ENCODE data around the gene SFXN3.

The SFXN3 gene

DNA sequence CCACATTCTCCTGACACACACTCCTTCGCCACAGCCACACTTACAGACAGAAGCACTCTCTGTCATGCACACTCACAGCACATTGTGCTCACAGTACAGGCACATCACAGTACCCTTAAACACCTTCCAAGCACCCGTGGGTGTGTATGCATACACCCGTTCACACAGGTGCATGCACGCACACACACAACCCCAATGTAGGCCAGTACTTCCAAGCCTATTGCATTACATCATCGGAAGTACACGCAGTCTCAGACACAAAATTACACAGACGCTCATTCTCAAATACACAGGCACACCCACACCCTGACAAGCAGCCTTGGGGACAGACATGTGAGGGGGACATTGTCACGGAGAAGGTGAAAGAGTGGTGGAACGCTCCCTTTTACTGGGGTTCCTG lies 41.9 kb downstream of the SFXN3 start:
- no peak for DNase-seq (ENCODE audit: low read depth, low spot score)

DNA sequence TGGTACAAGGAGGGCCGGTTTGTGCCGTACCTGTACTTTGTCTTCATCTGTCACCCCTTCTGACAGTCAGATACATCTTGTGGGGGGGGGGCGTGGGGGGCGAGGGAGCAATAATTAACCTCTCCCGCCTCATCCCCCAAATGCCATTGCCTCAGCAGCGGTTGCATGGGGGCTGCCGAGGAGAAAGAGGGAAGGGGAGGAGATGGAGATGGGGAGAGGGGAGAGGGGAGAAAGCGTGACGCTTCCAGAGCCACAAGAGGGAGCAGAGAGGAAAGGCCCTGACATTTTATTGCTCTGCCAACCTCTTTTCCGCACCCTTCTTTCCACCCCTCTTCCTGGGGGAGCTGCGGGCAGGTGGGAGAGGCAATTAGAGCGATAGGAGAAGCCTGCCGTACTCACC lies 42.6 kb downstream of the SFXN3 start:
- no peak for DNase-seq (ENCODE audit: low read depth, low spot score)

DNA sequence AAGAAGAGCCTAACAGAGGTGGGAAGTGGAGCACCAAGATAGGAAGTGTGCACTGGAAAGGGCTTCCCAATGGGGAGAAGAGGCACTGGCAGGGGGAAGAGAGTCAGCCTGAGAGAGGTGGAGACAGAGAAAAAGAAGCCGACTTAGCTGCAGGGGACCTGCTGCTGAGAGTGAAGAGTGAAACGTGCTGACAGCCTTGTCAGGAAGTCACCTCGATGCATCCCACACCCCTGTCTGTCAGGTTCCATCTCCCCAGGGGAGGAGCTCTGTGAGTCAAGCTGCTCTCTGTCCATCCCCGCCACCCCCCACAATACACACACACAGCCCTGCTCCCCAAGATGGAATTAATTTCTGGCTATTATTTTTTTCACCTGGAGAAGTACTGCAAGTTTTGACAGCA lies 44.7 kb downstream of the SFXN3 start:
- DNase-seq (ENCODE audit: low read depth, low spot score): no peak

DNA sequence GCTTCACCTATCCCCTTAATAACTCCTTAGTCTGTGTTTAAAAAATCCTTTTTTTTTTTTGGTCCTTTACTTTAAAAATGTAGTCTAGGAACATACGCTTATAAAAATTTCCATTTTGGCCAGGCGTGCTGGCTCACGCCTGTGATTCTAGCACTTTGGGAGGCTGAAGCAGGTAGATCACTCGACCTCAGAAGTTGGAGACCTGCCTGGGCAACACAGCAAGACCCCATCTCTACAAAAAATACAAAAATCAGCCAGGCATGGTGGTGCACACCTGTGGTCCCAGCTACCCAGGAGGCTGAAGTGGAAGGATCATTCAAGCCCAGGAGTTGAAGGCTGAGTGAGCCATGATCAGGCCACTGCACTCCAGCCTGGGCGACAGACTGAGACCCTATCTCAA lies 45.6 kb downstream of the SFXN3 start:
- DNase-seq (ENCODE audit: low read depth, low spot score): no peak

DNA sequence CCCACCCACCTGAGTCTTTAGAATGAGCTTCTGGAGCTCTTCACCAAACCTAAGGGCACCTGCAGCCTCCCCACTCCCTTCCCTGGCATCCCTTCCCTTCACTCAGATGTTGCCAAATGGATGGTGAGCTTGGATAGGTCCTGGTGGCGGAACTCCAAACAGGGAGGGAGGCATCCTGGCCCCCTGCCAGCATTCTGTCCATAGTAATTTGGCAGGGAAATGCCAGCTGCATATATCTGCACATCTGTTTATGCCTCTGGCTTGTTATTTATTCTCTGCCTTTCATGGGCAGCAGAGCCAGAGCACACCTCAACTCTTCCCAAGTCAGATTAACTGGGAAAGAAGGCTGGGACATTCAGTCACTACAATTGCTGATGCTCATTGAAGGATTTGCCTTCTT lies 48.8 kb downstream of the SFXN3 start:
- no peak for DNase-seq (ENCODE audit: low read depth, low spot score)

DNA sequence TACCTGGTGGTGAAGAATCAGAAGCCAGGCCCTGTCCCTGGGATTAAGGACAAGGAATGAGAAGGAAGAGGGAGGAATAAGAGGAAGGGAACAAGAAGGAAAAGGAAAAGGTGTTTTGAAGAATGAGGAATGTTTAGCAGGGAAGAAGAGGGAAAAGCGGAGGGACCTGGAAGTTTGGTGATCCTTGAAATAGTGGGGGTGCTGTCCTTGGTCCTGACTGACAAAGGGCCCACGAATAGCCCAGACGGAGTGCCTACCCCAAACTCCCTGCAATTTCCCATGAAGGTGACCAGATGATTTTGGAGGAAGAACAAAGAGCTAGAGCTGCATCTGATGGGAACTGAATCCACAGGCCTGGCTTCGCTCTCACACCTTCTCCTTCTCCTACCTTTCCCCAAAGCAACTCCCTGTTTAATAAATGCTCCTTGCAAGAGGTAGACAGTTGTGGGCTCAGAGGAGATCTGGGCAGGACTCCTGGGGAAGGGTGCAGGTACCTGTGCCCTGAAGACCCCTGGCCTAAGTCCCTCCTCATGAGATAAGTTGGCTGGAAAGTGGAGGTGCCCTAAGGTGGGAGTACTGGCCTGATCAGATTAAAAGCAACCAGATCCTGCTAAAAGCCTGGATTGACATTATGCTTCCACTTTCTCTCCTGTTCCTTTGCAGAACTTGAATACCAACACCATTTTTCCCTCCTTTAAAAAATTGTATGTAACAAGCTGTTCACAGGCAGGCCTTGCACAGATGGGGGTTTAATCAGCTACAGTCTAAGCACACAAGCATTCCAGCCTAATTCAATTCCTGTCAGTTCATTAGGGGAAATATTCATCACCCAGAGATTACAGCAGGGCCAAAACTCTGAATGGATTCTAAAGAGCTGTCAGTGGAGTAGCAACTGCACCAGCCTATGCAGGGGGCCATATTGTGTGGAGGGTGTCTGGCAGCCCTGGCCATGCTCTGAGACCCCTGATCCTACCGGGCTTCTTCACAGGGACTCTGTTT lies 50.2 kb downstream of the SFXN3 start:
- no peak for DNase-seq (ENCODE audit: low read depth, low spot score)

DNA sequence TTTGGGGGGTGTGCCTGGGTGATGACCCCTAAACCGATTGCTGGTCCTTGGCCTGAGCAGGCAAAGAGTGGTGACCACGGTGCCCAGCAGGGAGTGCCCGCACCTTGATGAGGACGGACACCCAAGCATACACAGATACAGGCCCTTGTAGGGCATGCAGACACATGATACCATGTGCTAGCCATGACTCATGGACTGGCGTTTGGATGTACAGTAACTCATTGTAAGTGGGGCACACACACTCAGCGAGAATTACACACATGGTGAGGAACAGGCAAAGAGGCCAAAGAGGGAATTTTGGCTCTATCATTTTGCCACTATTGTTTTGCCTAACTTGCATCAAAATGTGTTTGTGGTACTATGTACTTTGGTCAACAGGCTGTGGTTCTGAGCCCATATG lies 54.8 kb downstream of the SFXN3 start:
- no peak for DNase-seq (ENCODE audit: low read depth, low spot score)

DNA sequence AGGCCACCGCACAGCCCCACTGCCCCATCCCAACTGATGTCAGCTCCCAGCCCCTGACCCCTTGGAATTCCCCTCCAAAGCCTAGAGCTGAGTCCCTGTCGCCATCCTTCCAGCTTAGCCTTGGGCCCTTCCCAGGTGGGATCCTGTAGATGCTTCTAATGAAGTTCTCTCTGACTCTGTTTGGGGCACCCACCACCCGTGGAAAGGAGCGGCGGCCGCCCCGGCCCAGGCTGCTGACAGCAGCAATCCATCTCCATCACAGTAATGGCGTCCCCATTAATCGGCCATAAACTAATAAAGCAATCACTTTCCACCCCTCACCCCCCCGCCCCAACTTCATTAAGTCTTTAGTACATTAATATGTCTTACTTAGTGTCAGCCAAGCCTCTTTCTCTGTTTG lies 56.3 kb downstream of the SFXN3 start:
- DNase-seq (ENCODE audit: low read depth, low spot score): no peak

DNA sequence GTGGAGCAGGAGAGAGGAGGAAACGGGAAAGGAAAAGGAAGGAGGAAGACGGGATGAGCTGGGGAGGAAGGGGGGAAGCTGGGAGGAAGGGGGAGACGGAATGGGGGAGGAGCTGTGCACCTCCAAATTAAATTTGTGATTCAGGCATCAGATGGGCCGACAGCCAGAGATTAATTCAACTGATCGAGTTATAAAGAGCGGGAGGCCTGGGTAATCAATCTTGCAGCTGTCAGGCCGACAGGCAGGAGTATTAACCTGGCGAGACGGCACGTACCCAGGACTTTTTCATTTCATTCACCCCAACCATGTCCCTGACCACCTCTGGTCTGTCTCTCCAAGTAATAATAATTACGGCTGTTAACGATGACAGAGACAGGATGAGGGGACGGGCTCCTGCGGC lies 56.9 kb downstream of the SFXN3 start:
- no peak for DNase-seq (ENCODE audit: low read depth, low spot score)

DNA sequence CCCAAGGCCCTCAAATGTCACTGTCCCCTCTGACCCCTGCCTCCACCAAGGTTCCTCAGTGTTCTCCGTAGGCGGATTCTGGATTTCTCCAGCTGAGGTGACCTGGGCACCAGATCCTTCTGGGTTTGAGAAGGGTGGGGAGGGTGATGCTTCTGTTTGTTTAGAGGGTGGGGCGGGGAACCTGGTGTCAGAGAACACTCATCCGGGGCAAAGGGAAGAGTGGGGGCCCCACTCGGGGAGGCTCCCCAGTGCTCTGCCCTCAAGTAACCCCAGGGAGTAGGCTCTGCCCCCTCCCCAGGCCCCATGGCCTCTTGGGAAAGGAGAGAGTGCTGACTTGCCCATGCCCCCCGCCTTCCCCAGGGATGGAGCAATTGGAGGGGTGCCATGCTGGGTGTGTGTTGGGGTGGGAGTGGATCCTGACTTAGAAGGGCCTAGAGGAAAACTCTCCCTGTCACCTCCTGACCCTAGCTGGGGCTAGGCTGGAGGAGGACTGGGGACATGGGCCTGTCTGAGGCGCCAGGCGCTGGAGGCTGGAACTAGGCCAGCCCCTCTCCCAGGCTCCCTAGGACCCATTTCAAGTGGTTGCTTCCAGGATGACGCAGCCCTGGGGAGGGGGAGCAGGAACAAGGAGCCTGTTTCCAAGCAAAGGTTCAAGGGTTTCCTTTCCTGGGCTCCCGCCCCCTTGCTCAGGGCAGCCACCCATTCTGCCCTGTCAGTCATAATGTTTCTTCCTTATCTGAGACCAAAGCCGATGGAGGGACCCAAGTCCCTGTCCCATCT lies 58.7 kb downstream of the SFXN3 start:
- DNase-seq (ENCODE audit: low read depth, low spot score): no peak

DNA sequence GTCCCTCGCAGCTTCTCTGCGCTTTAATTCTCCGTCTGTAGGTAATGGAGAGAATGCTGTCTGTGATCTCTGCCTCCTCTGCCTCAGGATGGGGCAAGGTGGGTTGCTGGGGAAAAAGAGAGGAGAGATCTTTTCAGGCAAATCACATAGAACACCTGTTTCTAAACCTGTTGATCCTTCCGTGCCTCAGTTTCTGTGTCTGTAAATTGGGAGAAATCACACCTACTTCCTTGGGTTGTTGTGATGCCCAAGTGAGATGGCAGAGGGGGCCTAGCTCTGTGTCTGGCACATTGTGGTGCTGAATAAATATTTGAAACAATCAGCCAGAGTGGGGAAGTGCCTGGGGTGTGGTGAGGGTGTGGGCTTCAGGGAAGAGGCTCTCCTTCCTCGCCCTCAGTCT lies 59.6 kb downstream of the SFXN3 start:
- no peak for DNase-seq (ENCODE audit: low read depth, low spot score)
